ENCODE measurements around the gene MAZ.
A peak's percentile ranks its signal among the peaks of the same experiment; 100 is the strongest.

MAZ gene

GRCh38 chr16:29848420-29849297, 42.3 kb downstream of the MAZ start:
- H3K36me3 Mint-ChIP-seq, result peaks cover 6% of the 10 kb centered on the region
- no peaks in the 10 kb centered on the region for H3K27me3 Mint-ChIP-seq
- H3K27ac Mint-ChIP-seq, result peak overlapping the region; percentile 41
- no peaks in the 10 kb centered on the region for H3K9me3 Mint-ChIP-seq
- H3K4me3 Mint-ChIP-seq, result no peak overlapping the region
- peaks cover 5% of the 10 kb centered on the region for H3K4me1 Mint-ChIP-seq

GRCh38 chr16:29849505-29849904, 43.2 kb downstream of the MAZ start:
- peaks cover 5% of the 10 kb centered on the region for H3K4me1 Mint-ChIP-seq
- H3K36me3 Mint-ChIP-seq, result peaks cover 4% of the 10 kb centered on the region
- H3K9me3 Mint-ChIP-seq, result no peaks in the 10 kb centered on the region
- H3K27me3 Mint-ChIP-seq, result no peaks in the 10 kb centered on the region
- peak overlapping the region; percentile 30 for H3K27ac Mint-ChIP-seq
- H3K4me3 Mint-ChIP-seq, result no peak overlapping the region

- H3K4me1 Mint-ChIP-seq, result peaks cover 5% of the 10 kb centered on the region
- H3K4me3 Mint-ChIP-seq, result no peak overlapping the region
- H3K27ac Mint-ChIP-seq, result no peak overlapping the region
- H3K36me3 Mint-ChIP-seq, result no peaks in the 10 kb centered on the region
- no peaks in the 10 kb centered on the region for H3K9me3 Mint-ChIP-seq
- H3K27me3 Mint-ChIP-seq, result no peaks in the 10 kb centered on the region
Measured at GRCh38 chr16:29850998-29851397, 44.7 kb downstream of the MAZ start.

- H3K27ac Mint-ChIP-seq, result no peak overlapping the region
- H3K27me3 Mint-ChIP-seq, result no peaks in the 10 kb centered on the region
- H3K36me3 Mint-ChIP-seq, result no peaks in the 10 kb centered on the region
- H3K9me3 Mint-ChIP-seq, result no peaks in the 10 kb centered on the region
- H3K4me1 Mint-ChIP-seq, result peaks cover 5% of the 10 kb centered on the region
- no peak overlapping the region for H3K4me3 Mint-ChIP-seq
Measured at GRCh38 chr16:29852654-29853053, 46.3 kb downstream of the MAZ start.

- H3K27ac Mint-ChIP-seq, result no peak overlapping the region
- no peak overlapping the region for H3K4me3 Mint-ChIP-seq
- H3K36me3 Mint-ChIP-seq, result peaks cover 2% of the 10 kb centered on the region
- H3K4me1 Mint-ChIP-seq, result no peaks in the 10 kb centered on the region
- H3K9me3 Mint-ChIP-seq, result no peaks in the 10 kb centered on the region
- no peaks in the 10 kb centered on the region for H3K27me3 Mint-ChIP-seq
Measured at GRCh38 chr16:29854520-29855100, 48.3 kb downstream of the MAZ start.

- Mint-ChIP-seq H3K4me3 (no peak overlapping the region), H3K9me3 (no peaks in the 10 kb centered on the region), H3K27me3 (no peaks in the 10 kb centered on the region), H3K36me3 (peaks cover 4% of the 10 kb centered on the region), H3K4me1 (peaks cover 16% of the 10 kb centered on the region), H3K27ac (no peak overlapping the region)
Measured at GRCh38 chr16:29857133-29857760, 50.9 kb downstream of the MAZ start.

GRCh38 chr16:29858149-29858849, 52.0 kb downstream of the MAZ start:
- H3K27ac Mint-ChIP-seq, result no peak overlapping the region
- no peak overlapping the region for H3K4me3 Mint-ChIP-seq
- H3K36me3 Mint-ChIP-seq, result peaks cover 4% of the 10 kb centered on the region
- H3K9me3 Mint-ChIP-seq, result no peaks in the 10 kb centered on the region
- no peaks in the 10 kb centered on the region for H3K27me3 Mint-ChIP-seq
- peaks cover 16% of the 10 kb centered on the region for H3K4me1 Mint-ChIP-seq

GRCh38 chr16:29858974-29859373, 52.6 kb downstream of the MAZ start:
- Mint-ChIP-seq H3K36me3 (peaks cover 4% of the 10 kb centered on the region), H3K27me3 (no peaks in the 10 kb centered on the region), H3K9me3 (no peaks in the 10 kb centered on the region), H3K4me3 (no peak overlapping the region), H3K27ac (no peak overlapping the region), H3K4me1 (peaks cover 20% of the 10 kb centered on the region)

- no peak overlapping the region for H3K27ac Mint-ChIP-seq
- peak overlapping the region; percentile 82 for H3K4me3 Mint-ChIP-seq
- H3K9me3 Mint-ChIP-seq, result no peaks in the 10 kb centered on the region
- peaks cover 20% of the 10 kb centered on the region for H3K4me1 Mint-ChIP-seq
- no peaks in the 10 kb centered on the region for H3K27me3 Mint-ChIP-seq
- H3K36me3 Mint-ChIP-seq, result peaks cover 4% of the 10 kb centered on the region
Measured at GRCh38 chr16:29860218-29860617, 53.9 kb downstream of the MAZ start.

Data from activated naive CD4-positive, alpha-beta T cell treated with anti-CD3 and anti-CD28 coated beads, Interleukin-2, amount 50 U/mL, for 24 hours (primary cell).